ENCODE measurements around the gene ACVR1B.

The ACVR1B gene

DNA sequence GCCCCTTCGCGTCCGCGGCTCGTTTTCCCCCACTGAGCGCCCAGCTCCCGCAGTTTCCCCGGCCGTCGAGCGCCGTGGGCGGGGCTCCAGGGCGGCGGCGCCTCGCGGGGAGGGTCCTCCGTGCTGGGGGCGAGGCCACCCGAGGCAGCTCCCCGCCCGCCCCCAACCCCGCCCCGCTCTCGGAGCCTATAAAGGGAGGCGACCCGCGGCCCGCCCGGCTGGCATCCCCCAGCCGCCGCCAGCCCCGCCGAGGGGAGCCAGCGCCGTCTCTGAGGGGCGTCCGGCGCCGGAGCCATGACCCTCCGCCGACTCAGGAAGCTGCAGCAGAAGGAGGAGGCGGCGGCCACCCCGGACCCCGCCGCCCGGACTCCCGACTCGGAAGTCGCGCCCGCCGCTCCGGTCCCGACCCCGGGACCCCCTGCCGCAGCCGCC lies 55.2 kb downstream of the ACVR1B start, which contains the start of gene TAMALIN:
TSS of gene TAMALIN (plus strand) at position 221 of the 432 bp plus-strand sequence. CDS start at position 295, 74 bp downstream.
- peak; percentile 24 for DNase-seq

DNA sequence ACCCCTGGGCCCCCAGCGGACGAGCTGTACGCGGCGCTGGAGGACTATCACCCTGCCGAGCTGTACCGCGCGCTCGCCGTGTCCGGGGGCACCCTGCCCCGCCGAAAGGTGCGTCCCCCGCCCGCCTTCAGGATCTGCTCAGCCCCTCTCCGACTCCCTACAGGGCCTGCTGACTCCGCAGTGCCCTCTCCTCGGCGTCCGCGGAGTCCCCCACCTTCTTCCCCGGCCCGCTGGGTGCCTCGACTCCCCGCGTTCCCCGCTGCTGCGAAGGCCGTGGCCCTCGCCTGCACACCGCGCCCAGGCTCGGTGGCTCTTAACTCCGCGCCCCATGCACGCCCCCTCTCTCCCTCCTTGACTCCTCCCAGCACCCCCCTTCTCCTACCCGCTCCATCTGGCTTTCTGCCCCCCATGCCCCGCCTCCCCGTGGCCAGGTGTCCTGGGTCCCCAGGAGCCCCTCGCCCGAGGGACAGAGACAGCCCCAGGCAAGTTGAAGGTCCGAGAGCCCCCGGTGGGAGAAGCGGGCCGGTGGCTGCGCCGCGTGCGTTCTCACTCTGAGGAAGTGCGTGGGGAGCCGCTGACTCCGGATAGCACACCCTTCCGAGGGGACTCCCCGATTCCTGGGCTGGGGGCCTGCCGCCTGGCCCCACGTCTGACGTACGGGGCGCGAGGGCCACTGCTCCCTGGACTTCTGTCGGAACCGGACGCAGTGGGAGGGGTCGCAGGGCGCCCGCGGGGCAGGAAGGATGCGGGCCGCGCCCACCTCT lies 55.8 kb downstream of the ACVR1B start:
- DNase-seq: no peak

DNA sequence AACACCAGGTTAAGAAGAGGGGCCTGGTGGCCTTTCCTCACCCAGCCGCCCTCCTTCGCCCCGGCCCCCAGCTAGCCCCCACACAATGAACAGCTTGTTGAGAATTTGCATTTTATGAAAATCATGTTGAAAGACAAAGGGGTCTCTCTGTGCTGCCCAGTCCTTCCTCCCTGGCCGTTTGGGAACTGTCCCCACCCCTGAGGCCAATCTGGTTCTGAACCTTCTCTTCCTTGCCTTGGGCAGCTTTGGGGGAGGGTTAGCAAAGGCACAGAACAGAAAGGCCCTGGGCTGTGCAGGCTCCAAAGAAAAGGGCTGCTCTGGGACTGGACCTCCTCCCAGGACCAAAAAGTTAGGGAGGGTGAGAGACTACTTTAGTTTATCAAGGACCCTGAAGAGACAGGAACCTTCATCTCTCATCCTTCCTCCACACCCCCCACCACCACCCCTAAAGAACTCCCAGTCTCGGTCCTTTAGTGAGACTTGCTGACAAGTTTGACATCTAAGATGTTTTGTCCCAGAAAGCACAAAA lies 56.5 kb downstream of the ACVR1B start:
- DNase-seq: no peak

DNA sequence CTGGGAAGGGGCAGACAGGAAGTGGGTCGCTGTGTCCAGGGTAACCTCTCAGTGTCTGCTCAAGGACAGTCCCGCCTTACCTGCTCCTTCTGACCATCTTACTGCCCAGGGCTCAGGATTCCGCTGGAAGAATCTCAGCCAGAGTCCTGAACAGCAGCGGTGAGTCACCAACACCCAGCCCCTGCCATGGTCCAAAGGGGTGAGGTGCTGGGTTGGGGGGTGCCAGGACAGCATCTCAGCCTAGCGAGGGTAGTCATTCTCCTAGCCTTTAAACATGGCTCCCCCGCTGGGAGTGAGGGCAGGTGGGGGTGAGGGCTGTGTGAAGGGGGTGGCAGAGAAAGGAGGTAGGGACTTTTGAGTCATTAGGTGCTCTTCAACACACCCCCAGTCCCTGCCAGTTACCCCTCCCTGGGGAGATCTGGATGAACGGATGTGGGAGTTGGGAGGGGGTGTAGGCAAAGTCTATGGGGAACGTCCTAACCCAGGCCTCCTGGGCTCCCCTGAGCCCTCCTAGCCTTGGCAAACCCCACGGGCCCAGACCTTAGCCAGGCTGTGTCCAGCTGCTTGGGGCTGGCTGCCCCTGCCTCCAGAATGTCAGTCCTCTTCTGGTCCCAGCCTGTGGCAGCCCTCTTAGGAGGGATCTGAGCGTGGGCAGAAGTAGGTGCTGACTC lies 57.7 kb downstream of the ACVR1B start:
- DNase-seq: no peak

DNA sequence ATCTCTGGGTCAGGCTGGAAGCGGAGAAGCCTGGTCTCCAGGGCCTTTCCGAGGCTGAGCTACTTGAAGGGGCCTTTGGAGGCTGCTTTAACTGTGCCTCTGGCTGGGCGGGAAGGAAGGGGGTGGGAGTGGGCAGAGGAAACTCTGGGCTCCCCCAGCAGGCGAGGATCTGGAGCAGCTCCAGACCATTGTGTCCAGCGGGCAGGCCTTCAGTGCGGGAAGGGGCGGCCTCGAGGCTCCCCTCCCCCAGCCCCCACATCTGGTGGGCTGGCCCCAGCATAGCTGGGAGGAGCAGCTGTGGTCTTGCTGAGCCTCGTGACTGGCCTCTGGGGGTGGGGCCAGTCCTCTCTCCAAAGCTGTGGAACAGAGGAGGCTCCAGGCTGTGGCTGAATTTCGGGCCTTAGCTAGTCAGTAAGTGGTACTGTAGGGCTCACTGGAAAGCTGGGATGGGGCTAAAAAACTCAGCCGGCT lies 58.7 kb downstream of the ACVR1B start:
- no peak for DNase-seq

DNA sequence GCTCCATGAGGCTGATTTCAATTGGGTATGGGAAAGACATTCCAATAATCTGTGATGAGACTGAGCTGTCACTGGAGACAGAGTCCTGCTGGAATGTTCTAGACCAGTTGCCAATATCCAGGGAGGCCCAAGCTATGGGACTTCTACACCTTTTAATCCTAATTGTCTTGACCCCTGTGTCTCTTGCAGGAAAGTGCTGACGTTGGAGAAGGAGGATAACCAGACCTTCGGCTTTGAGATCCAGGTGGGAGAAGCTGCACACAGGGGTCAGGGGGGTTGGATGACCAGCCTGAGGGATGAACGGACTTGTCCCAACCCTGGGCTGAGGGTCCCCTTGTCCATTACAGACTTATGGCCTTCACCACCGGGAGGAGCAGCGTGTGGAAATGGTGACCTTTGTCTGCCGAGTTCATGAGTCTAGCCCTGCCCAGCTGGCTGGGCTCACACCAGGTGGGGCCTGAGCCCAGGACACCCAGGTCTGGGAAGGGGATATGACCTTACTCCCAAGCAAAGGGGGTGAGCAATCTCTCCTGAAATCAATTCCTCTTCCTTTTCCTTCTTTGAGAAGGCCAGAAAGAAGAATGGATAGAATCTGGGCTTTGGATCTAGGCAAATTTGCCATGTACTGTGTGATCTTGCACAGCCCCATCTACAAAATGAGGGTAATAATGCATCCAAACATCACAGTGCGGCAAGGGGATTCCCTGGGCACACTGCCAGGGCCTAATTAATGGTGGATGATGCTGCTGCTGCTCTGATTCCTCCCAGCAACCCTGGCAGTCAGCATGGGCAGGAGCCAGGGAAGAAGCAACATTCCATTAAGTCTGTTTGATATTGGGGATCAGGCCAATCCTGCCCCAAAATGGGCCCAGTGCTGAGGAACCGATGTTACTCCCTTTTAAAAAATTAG lies 59.4 kb downstream of the ACVR1B start:
- DNase-seq: peak; percentile 84

DNA sequence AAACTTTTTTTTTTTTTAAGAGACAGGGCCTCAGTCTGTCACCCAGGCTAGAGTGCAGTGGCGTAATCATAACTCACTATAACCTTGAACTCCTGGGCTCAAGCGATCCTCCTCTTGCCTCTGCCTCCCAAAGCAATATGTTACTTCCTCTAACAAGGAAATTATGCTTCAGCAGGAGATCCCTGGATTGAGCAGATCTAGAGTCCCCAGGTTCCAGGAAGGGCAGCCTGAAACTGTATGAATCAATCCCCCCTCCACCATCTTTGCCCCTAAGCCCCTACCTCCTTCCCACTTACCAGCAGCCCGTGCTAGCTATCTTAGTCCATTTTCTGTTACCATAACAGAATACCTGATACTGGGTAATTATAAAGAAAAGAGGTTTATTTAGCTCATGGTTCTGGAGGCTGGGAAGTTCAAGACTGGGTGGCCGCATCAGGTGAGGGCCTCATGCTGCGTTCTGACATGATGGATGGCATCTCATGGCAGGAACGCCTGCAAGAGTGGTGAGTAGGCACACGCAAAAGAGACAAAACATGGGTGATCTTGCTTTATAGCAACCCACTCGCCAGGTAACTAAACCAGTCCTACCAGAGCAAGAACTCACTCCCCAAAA lies 60.2 kb downstream of the ACVR1B start:
- DNase-seq: no peak

DNA sequence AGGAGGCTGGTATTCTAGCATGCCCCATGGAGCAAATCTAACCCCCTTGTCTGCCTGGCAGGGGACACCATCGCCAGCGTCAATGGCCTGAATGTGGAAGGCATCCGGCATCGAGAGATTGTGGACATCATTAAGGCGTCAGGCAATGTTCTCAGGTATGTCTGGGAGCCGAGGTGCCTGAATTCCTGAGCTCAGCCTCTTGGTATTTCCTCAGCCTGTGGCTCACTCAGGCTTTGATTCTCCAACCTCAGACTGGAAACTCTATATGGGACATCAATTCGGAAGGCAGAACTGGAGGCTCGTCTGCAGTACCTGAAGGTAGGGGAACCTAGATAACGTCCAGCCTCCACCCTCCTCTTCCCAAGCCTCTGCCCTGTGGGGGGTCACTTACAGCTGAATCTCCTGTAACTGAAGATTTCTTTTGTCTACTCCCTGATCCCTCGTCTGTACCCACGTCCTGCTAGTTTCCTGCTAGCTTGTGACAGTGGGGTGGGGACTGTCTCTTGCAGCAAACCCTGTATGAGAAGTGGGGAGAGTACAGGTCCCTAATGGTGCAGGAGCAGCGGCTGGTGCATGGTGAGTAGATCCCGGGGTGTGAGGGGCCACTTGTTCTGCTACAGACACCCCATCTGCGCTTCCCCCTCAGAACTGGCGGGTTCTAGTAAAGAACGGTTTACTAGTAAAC lies 62.3 kb downstream of the ACVR1B start:
- no peak for DNase-seq

DNA sequence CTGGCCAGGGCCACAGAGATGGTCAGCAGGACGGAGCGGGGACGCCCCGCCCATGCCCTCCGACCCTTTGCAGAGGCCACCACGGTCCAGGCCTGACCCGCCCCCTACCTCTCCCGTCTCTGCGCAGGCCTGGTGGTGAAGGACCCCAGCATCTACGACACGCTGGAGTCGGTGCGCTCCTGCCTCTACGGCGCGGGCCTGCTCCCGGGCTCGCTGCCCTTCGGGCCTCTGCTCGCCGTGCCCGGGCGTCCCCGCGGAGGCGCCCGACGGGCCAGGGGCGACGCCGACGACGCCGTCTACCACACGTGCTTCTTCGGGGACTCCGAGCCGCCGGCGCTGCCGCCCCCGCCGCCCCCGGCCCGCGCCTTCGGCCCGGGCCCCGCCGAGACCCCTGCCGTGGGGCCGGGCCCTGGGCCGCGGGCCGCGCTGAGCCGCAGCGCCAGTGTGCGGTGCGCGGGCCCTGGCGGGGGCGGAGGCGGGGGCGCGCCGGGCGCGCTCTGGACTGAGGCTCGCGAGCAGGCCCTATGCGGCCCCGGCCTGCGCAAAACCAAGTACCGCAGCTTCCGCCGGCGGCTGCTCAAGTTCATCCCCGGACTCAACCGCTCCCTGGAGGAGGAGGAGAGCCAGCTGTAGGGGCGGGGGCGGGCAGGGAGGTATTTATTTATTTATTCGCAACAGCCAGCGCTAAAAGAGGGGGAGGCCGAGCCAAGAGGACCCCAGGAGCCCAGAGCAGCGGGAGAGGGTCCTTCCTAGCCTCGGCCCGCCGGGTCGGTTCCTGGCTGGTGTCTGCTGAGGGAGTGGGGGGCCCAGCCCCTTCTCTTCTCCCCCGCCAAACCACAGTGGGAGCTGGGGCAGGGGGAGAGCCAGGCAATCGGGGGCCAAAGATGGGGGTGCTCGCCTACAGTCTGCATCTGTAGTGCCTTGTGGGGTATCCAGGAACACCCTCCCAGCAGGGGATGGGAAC lies 63.4 kb downstream of the ACVR1B start:
- no peak for DNase-seq

DNA sequence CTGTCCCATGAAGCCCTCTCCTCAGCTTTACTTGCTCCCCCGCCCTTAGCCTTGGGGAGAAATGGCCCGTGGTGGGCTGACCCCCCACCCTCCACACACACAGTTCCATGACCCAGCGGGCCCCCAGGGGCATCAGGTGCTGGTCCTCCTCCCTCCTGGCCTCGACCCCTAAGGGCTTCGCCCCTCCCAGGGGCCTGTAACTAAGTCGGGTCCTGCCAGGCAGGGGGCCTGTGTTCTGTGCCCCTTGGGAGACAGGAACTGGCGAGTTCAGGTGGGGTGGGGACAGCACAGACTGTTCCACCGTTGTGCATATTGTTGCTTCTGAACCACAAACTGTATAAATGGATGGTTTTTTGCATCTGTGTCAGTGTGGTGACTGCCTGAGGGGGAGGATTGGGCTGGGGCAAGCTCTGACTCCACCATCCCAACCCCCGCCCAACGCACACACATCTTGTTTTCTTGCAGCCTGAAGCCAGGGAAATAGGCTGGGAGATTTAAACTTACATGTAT lies 64.1 kb downstream of the ACVR1B start:
- no peak for DNase-seq

DNA sequence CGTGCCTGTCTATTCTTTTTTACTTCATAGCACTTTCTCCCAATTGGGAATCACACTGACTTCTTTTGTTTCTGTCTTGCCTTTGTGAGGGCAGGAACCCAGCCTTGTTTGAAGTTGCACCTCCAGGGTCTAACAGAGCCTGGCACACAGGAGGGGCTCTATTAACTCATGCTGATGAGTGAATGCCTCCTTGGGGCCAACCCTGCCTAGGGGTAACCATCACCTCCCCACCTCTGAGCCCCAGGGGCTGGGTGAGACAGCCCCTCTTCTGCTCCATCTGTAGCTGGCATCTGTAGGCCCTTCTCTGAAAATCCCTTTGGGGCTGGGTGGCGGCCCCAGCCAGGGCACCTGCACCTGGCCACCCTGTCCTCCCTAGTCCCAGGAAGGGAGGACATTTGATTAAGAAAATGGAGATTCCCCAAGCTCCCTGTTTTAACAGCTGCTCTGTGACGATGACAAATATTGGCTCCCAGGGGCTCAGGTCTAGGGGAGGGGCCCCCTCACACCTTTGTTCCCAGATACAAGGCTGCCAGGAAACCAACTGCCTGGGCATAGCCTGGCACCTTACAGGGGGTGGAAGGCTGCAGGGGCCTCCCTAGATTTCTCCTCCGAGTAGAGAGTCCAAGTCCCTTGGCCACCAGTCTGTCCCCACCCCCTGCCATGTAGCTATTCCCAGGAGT lies 67.1 kb downstream of the ACVR1B start:
- no peak for DNase-seq

DNA sequence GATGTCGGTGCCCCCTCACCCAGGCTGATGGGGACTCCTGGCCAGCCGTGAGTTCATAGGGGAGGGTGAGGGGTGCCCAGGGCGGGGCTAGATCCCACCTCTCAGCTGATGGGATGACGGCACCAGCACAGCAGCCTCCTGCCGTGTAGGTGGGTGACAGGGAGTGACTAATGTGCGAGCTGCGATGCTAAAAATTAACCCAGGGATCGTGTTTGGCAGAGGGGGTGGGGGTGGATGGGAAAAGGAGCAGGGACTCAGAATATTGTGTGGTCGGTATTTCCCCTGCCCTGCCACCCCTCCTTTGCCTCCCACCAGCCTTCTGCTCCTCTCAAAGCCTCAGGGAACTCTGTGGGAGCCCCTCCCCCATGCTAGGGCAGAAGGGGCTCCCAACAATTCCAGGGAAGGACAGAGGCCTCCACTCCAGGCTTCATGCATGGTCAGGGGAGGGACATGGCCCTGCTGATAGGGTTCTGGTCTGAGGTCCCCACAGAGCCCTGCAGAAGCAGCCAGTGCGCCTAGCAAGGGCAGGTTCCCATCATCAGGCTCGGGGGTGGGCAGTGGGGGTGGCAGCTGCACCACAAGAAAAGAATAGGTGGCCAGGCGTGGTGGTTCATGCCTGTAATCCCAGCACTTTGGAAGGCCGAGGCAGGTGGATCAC lies 67.7 kb downstream of the ACVR1B start:
- DNase-seq: no peak

DNA sequence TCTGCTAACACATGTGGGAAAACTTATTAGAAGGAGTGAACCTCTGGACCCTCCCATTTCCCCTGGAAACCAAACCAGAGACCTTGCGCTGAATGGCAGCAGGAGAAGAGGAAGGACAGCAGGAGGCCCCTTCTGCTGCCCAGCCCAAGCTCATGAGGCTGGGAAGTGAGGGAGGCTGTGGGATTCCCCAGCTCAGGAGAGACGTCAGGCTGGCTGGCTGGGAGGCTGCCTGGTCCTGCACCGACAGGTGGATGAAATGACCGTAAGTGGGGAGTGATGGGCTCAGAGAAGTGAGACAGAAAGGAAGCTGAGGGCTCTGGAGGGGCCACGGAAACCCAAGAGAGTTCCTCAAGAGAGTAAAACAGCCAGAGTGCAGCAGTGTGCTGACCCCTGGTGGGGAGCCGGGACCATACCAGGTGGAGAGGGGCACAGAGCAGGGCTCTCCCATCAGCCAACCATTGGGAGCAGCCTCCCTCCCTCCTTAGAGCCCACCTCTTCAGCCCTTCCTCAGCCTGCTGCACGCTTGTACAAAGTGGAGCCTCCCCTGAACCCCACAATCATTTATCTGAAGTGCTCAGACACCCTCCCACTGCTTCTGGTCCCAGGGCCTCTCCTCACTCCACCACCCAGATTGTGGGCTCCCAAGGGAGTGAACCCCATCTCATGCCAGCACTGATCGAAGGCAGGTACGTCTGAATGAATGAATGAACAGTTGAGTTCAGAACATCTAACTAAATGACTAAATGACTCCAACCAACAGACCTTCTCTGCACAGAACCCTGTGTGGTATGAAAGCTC lies 69.2 kb downstream of the ACVR1B start:
- peak; percentile 21 for DNase-seq

DNA sequence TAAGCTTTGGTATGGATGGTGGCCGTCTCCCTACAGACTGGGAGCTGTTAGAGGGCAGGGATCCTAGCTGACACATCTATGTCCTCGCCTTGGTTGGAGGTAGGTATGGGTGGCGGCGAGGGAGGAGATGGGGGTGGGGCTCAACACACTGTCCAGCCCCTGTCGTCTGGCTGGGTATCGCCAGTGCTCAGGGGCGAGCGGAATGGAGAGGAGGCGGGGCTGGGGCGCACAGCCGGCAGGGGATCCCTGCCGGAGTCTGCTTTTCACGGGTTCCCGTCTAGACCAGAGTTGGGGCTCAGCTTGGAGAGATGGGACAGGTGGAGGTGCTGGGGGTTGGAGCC lies 71.3 kb downstream of the ACVR1B start:
- no peak for DNase-seq

DNA sequence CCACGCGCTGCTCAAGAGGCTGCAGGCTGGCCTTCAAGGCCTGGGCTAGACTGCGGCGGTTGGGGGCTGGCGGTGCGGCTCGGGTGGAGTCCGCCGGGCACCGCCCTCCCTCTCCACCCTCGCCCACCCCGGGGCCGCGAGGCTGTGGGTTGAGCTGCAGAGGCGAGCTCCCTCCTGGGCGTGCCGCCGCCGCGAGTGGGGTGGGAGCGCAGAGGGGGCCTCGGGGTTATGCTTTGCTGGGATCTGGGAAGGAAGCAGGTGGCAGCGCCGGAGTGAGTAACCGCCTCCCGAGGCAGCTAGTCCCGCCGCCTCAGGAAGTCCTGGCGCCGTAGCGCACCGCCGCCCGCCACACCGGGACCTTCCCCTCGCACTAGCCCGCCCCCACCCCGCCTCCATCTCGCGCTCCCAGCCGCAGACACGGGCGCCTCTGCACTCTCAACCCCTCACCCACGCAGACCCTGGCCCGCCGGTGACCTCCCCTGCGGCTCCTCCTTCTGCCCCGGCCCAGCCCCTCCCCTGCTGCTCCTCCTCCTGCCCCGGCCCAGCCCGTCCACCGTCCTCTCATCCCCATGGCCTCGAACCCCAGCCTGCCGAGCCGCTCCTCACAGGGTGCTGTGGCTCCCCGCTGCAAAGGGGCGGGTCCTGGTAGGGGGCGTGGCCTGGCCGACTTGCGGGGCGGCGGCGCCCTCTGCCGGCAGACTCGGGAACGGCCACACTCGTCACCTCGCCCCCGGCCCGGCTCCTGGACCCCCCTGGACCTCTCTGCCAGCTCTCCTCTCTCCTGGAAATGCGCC lies 71.9 kb downstream of the ACVR1B start:
- DNase-seq: peak; percentile 40

DNA sequence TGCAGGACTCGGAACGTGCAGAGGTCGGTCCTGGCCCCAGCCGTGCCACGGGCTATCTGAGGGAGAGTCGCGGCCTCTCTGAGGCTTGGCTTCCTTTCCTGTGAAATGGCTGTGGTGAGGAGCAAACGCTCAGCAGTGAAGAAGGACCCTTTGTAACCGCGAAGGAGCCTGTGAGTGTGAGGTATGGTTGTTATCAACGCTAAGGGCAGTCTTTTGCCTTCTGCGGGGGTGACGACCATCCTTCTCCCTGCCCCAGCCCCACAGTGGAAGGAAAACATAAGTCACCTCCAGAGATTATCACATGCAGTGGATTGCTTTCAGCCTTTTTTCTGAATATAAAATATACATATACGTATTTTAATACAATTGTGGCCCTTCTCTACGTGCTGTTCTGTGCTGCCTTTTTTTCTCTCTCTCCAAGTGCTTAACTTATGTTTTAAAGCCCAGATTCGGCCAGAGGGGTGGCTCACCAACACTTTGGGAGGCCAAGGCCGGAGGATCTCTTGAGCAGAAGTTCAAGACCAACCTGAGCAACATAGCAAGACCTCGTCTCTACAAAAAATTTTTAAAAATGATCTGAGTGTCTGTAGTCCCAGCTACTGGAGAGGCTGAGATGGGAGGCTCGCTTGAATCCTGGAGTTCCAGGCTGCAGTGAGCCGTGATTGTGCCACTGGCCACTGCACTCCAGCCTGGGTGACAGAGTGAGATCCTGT lies 72.6 kb downstream of the ACVR1B start:
- DNase-seq: no peak

DNA sequence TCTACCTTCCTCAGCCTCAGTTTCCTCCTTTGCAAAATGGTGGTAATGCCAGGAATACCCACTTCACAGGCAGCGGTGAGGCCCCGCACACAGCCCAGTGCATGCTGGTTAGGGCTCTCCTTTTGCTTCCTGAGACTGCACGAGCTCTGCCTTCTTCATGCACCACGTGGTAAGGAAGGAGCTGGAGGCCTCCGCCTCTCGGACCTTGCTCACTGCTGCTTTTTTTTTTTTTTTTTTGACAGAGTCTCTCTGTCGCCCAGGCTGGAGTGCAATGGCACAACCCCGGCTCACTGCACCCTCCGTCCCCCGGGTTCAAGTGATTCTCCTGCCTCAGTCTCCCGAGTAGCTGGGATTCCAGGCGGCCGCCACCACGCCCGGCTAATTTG lies 73.3 kb downstream of the ACVR1B start:
- no peak for DNase-seq

All from NCI-H1694 (cell line).